ENCODE results near the gene BAIAP2. TPM values are rescaled to one million over a fixed set of nuclear protein-coding genes. Genes with fewer than 3 reads are reported as not detected.

The BAIAP2 gene
- total RNA-seq, 1 donor from 2014 or later = 48.7 TPM

GRCh38 chr17:81099888-81100287, 64.9 kb downstream of the BAIAP2 start:
- H3K4me3 ChIP-seq (ENCODE audit: low read depth, low read length) = no peak overlapping the region
- FAIRE-seq (no peak), DNase-seq (ENCODE audit: low read depth) (no peak)
- no peak for TF ChIP-seq CTCF (IDR thresholded peaks at IDR 0.05; ENCODE audit: insufficient read depth, low read length, severe bottlenecking)
- no peaks in the 10 kb centered on the region for H3K27me3 ChIP-seq (ENCODE audit: control insufficient read depth, insufficient read depth, low read length)
- peaks cover 44% of the 10 kb centered on the region for H3K36me3 ChIP-seq (ENCODE audit: control insufficient read depth, insufficient read depth, low read length)

DNA sequence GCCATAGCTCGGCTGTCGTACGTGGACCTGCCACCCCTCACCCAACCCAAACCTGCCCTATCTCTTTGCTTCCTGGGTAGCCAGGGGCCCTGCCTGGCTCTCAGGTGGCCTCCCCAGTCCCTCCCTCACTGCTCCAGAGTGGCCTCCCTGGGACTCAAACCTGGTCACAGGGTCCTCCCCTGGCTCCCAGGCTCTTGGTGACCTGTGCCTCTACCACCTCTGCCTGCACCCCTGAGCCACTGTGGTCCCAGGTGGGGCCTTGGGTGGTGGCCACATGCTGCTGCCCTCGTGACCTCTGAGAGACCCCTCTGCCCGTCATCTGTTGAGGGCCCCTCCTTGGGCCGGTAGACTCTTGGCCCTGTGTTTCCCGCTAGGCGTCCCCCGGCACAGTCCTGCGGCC, 65.7 kb downstream of the BAIAP2 start:
- TF ChIP-seq CTCF (IDR thresholded peaks at IDR 0.05; ENCODE audit: insufficient read depth, low read length, severe bottlenecking) = no peak
- H3K27me3 ChIP-seq (ENCODE audit: control insufficient read depth, insufficient read depth, low read length) = no peaks in the 10 kb centered on the region
- peaks cover 51% of the 10 kb centered on the region for H3K36me3 ChIP-seq (ENCODE audit: control insufficient read depth, insufficient read depth, low read length)
- no peak for DNase-seq (ENCODE audit: low read depth)
- FAIRE-seq = no peak
- no peak overlapping the region for H3K4me3 ChIP-seq (ENCODE audit: low read depth, low read length)

DNA sequence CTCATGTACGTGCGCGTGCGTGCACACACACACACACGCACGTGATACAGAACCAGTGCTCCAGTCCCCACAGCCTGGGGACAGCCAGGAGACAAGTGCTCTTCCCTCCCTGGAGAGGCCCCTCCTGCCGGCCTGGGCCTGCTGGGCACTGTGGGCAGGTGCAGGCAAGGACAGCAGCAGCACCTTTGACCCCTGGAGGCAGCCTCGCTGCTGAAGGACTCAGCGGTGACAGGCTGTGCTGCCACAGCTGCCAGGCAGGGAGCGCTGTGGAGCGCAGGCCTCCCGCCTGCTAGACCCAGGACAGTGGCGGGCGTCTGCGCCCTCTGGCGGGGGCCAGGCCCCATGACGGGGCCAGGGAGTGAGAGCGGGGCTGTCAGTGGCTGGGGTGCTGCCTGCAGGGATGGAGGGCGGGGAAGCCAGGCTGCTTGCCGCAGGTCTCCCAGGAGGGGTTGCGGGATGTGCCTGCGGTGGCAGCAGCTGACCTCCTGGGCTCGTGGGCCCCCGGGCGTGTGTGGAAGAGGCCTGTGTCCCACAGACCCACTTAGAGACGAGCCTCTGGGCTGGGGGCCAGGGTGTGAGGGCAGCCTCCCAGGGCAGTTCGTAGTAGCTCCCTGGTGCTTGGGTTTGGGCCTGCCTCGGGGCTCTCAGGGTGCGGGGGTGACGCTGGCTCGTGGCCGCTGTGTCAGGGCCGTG, 66.8 kb downstream of the BAIAP2 start:
- peaks cover 61% of the 10 kb centered on the region for H3K36me3 ChIP-seq (ENCODE audit: control insufficient read depth, insufficient read depth, low read length)
- peak; percentile 54 for DNase-seq (ENCODE audit: low read depth)
- H3K4me3 ChIP-seq (ENCODE audit: low read depth, low read length) = no peak overlapping the region
- H3K27me3 ChIP-seq (ENCODE audit: control insufficient read depth, insufficient read depth, low read length) = no peaks in the 10 kb centered on the region
- peak; percentile 100 for TF ChIP-seq CTCF (IDR thresholded peaks at IDR 0.05; ENCODE audit: insufficient read depth, low read length, severe bottlenecking)
- FAIRE-seq = no peak

DNA sequence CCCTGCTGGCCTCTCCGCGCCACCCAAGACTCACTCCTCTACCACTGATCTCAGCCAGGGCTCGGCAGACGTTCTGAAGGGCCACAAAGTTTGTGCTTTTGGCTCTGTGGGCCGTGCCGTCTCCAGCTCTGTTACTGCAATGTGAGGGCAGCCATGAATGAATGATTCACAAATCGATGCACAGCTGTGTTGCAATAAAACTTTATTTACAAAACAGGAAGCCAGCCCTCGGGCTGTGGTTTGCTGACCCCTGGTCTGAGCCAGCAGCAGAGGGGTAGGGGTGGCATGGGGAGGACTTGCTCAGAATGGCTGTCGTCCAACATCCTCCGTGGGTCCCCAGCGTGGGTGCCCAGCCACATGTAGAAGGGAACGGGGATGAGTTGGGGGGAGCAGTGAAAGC, 67.4 kb downstream of the BAIAP2 start:
- DNase-seq (ENCODE audit: low read depth) (no peak), FAIRE-seq (no peak)
- Histone ChIP-seq H3K36me3 (ENCODE audit: control insufficient read depth, insufficient read depth, low read length) (peaks cover 64% of the 10 kb centered on the region), H3K4me3 (ENCODE audit: low read depth, low read length) (no peak overlapping the region), H3K27me3 (ENCODE audit: control insufficient read depth, insufficient read depth, low read length) (no peaks in the 10 kb centered on the region)
- TF ChIP-seq CTCF (IDR thresholded peaks at IDR 0.05; ENCODE audit: insufficient read depth, low read length, severe bottlenecking) = no peak

DNA sequence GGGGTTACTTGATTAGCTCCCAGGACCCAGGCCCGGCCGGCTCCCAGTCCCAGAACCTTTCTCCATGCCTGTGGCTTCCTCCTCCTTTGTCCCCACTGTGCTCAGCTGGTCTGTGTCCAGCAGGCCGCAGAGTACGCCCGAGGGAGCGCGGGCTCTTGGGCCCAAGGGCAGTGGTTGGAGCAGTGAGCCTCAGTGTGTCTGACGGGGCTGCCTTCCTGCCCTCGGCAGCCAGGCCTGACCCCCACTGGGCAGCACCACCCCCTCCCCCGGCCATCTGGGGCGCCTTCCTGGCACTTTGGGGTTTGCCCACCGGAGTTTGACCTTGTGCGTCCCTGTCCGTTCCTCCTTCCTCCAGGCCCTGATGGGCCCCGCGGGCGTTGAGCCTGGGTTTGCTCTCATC, 67.9 kb downstream of the BAIAP2 start:
- no peak for DNase-seq (ENCODE audit: low read depth)
- no peak overlapping the region for H3K4me3 ChIP-seq (ENCODE audit: low read depth, low read length)
- H3K27me3 ChIP-seq (ENCODE audit: control insufficient read depth, insufficient read depth, low read length) = no peaks in the 10 kb centered on the region
- TF ChIP-seq CTCF (IDR thresholded peaks at IDR 0.05; ENCODE audit: insufficient read depth, low read length, severe bottlenecking) = no peak
- no peak for FAIRE-seq
- peaks cover 67% of the 10 kb centered on the region for H3K36me3 ChIP-seq (ENCODE audit: control insufficient read depth, insufficient read depth, low read length)

DNA sequence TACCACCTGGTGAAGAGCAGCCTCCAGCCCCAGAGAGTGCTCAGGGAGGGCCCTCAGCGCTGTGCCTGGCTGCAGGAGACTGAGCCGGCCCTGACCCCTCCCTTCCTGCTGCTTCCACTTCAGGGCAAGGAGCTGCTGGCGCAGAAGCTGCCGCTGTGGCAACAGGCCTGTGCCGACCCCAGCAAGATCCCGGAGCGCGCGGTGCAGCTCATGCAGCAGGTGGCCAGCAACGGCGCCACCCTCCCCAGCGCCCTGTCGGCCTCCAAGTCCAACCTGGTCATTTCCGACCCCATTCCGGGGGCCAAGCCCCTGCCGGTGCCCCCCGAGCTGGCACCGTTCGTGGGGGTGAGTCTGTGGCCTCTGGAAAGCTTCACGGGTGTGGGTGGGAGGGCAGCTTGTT, 68.4 kb downstream of the BAIAP2 start:
- H3K27me3 ChIP-seq (ENCODE audit: control insufficient read depth, insufficient read depth, low read length) = no peaks in the 10 kb centered on the region

More for the DNA sequence above, 68.4 kb downstream of the BAIAP2 start:
- DNase-seq (ENCODE audit: low read depth) (no peak), FAIRE-seq (no peak)
- no peak overlapping the region for H3K4me3 ChIP-seq (ENCODE audit: low read depth, low read length)
- TF ChIP-seq CTCF (IDR thresholded peaks at IDR 0.05; ENCODE audit: insufficient read depth, low read length, severe bottlenecking) = no peak
- peaks cover 69% of the 10 kb centered on the region for H3K36me3 ChIP-seq (ENCODE audit: control insufficient read depth, insufficient read depth, low read length)

Measured in bronchial epithelial cell (primary cell).